Brain pericyte (primary cell): ENCODE measurements around the gene CXorf66.
A peak's percentile ranks its signal among the peaks of the same experiment; 100 is the strongest.
"Not testable (repeated sequence)": the region's sequence is repeated elsewhere in the genome, so short reads cannot be mapped to it uniquely, and the experiment has no call there.

ENCODE experiments used
- DNase-seq: peaks from one replicate; pipeline ENCODE4 v3.0.0-alpha.2; 2012; ENCODE audit warnings: low read depth, low spot score

The CXorf66 gene

GRCh38 chrX:139965421-139965820, at the start of gene CXorf66:
Gene CXorf66 (minus strand): TSS chrX:139965521. CDS start chrX:139965496, 25 bp downstream.
- DNase-seq, result no peak

- DNase-seq, result no peak
These were observed 17.5 kb upstream of the CXorf66 start for GRCh38 chrX:139982856-139983255.

- no peak for DNase-seq
These were observed 9.2 kb upstream of the CXorf66 start for GRCh38 chrX:139974471-139974870.

- DNase-seq, result no peak
These were observed 7.6 kb upstream of the CXorf66 start for GRCh38 chrX:139972629-139973624.

GRCh38 chrX:139972113-139972512, 6.8 kb upstream of the CXorf66 start:
- no peak for DNase-seq

- no peak for DNase-seq
These were observed 6.1 kb upstream of the CXorf66 start for GRCh38 chrX:139971394-139971749.

GRCh38 chrX:139969286-139969685, 4.0 kb upstream of the CXorf66 start:
- DNase-seq, result no peak

GRCh38 chrX:139967750-139968149, 2.4 kb upstream of the CXorf66 start:
- DNase-seq, result no peak

- no peak for DNase-seq
These were observed 2.0 kb upstream of the CXorf66 start for GRCh38 chrX:139967300-139967699.

GRCh38 chrX:139966159-139966558, 838 bp upstream of the CXorf66 start:
- not testable (repeated sequence) for DNase-seq

- DNase-seq, result not testable (repeated sequence)
These were observed 4.2 kb downstream of the CXorf66 start for GRCh38 chrX:139961091-139961490.

- no peak for DNase-seq
These were observed 15.6 kb downstream of the CXorf66 start for GRCh38 chrX:139949703-139950102.

GRCh38 chrX:139945075-139945474, 20.2 kb downstream of the CXorf66 start:
- DNase-seq, result no peak

GRCh38 chrX:139936259-139936658, 29.1 kb downstream of the CXorf66 start:
- no peak for DNase-seq

GRCh38 chrX:139933904-139934303, 31.4 kb downstream of the CXorf66 start:
- no peak for DNase-seq

- peak; percentile 27 for DNase-seq
These were observed 32.2 kb downstream of the CXorf66 start, which contains the start of gene ATP11C for GRCh38 chrX:139932901-139933796. Gene ATP11C (minus strand): TSS chrX:139933053. CDS start chrX:139932042, 1,011 bp downstream.

GRCh38 chrX:139932073-139932900, 33.0 kb downstream of the CXorf66 start:
- peak; percentile 0 for DNase-seq

- DNase-seq, result no peak
These were observed 33.7 kb downstream of the CXorf66 start for GRCh38 chrX:139931646-139932072.

- DNase-seq, result no peak
These were observed 34.2 kb downstream of the CXorf66 start for GRCh38 chrX:139930916-139931645.

- no peak for DNase-seq
These were observed 34.9 kb downstream of the CXorf66 start for GRCh38 chrX:139930401-139930800.
